GM18861 (cell line): ENCODE data around the gene ELMO1.

Experiments used
- ATAC-seq: cut with Tn5 transposase; IDR thresholded peaks from one replicate; pipeline ENCODE4 v1.9.1; 2021; ENCODE audit not compliant: unreplicated experiment

ELMO1 gene

DNA sequence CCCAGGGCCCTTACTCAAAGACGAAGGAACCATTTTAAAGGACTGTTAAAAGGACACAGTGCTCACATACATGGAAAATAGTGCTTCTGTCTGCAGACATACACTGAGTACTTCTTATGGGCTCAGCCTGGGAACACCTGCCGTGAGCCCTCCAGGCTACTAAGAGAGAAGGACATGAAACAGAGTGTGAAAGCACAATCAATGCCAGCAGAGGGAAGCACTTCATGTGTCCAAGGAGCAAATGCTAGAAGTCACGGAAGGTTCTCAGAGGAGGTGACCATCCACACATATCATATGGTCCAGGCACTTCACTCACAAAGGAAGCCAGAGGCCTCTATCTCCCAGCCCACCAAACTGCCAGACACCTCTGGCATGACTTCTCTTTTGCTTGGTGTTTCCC, 15.5 kb downstream of the ELMO1 start:
- no peak for ATAC-seq

DNA sequence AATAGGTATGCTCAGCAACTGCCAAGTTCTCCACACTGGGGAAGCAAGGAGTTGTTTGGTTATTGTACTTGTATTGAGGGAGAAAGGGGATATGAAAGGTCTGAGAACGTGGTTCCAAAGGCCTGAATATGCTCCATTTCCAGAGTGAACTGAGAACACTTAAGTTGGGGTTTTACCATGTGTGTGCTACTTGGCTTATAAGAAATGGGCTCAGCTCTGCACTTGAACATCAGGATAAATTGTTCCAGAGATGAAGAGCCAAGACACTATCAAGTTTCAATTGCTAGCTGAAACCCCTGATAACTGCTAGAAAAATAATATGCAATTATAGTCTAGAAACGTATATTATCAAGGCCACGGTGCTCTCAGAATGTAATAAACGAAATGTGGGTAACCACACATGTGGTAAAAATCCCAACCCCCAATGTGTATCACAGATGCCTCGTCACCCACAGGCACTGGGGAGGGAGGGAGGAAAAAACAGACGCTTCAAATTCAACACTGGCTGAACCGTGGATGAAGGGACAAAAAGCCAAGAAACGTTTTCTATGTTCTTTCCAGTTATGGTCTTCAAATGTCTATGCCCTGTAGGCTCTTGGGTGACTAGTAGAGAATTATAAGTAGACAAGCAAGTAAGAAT, 16.3 kb downstream of the ELMO1 start:
- no peak for ATAC-seq

DNA sequence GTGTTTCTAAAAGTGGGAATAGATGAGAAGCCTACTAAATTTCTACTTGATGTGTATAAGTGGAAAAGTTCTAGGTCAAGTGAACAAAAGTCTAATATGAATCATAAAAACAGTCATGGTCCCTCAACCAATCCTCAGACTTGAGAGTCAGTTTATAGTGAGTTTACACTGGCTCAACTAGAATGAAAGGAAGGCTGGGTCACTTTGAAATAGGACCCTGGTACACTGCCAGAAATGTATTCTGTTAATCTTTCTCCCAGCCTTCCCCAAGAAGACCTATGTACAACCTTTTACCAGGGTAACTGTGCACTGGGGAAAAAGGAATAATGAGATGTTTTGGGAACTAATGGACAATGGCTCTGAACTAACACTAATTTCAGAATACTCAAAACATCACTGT, 17.3 kb downstream of the ELMO1 start:
- no peak for ATAC-seq

DNA sequence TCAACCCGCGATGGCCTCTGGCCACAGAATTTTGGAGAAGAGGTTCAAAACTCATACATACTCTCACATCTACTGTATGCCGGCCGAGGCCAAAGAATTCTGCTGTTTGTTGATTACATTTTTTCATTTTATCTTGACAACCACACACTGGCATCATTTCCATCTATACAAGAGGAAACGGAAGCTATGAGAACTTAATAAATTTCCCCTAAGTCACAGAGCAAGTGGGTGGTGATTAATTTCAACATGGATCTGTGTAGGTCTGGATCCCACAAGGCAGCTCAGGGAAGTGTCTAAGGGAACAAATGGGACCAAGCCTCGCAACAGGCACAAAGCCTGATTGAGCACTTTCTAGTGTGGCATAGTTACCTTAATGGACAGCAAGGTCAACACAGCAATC, 18.0 kb downstream of the ELMO1 start:
- ATAC-seq: no peak

GRCh38 chr7:37430171-37430570, 18.5 kb downstream of the ELMO1 start:
- no peak for ATAC-seq

DNA sequence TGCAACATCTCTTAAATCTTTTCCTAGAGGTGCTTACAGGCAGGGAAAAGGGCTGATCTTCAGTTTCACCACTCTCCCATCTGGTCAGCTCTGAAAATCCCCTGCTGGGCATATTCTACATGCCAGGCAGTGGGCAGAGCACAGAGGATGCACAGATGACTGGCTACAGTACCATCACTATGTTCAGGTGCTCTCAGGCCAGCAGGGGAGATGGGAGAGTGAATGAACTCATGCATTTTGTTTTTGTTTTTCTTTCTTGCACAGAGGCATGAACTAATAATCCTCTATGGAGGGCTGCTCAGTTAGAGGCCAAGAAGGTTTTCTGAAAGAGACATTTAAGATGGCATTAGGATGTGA, 19.3 kb downstream of the ELMO1 start:
- ATAC-seq: no peak

GRCh38 chr7:37428681-37429434, 19.8 kb downstream of the ELMO1 start:
- ATAC-seq: no peak

GRCh38 chr7:37427276-37427940, 21.3 kb downstream of the ELMO1 start:
- ATAC-seq: no peak

GRCh38 chr7:37425498-37425897, 23.2 kb downstream of the ELMO1 start:
- no peak for ATAC-seq

DNA sequence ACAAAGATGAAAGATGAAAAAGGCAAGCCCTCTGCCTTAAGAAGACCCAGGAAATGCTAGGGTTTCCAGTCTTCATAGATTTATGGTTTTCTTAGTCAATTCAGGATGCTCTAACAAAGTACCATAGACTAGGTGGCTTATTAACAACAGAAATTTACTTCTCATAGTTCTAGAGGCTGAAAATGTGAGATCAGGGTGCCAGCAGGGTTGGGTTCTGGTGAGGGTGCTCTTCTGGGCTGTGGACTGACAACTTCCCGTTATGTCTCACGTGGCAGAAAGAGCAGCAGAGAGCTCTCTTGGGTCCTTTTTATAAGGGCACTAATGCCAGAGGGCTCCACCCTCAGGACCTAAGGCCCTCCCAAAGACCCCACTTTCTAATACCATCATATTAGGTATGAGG, 23.7 kb downstream of the ELMO1 start:
- ATAC-seq: no peak

- ATAC-seq: no peak
Measured at GRCh38 chr7:37424521-37424920, 24.1 kb downstream of the ELMO1 start.

GRCh38 chr7:37421861-37422500, 26.7 kb downstream of the ELMO1 start:
- ATAC-seq: no peak

- no peak for ATAC-seq
Measured at GRCh38 chr7:37420946-37421695, 27.5 kb downstream of the ELMO1 start.

DNA sequence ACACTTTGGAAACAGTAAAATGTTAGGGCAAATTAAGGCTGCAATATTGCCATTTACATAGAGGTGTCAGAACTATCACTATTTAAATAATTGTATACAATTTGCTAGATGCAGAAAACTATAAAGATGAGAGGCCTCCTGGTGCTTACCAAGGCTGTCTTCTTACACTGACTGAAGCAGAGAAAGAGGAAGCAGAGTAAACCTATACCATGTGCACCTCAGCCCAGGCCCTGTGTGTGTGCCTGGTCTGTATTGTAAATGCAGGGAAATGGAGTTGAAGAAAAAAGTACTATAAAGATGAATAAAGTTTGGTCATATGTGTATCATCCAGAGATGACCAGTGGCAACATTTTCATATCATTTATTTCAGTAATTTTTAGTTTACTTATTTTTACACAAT, 29.2 kb downstream of the ELMO1 start:
- ATAC-seq: no peak

DNA sequence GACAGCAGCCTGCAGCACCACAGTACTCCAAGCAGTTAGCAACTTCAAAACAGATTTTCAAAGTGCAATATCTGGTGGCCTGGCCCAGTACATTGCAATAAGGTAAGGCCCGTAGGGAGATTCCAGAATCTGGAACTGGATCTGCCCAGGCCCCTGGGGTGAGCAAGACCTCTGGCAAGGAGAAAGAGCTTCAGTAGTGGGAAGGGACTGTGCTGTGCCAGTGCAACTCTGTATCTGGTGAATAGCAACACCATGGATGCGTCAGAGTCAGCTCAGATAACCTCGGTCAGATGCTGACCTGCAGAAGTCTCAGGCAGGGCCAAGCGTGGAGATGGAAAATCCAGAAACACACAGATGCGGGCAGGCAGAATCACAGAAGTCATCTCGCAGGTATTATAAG, 30.3 kb downstream of the ELMO1 start:
- ATAC-seq: no peak

- ATAC-seq: no peak
Measured at GRCh38 chr7:37417107-37417474, 31.6 kb downstream of the ELMO1 start.

DNA sequence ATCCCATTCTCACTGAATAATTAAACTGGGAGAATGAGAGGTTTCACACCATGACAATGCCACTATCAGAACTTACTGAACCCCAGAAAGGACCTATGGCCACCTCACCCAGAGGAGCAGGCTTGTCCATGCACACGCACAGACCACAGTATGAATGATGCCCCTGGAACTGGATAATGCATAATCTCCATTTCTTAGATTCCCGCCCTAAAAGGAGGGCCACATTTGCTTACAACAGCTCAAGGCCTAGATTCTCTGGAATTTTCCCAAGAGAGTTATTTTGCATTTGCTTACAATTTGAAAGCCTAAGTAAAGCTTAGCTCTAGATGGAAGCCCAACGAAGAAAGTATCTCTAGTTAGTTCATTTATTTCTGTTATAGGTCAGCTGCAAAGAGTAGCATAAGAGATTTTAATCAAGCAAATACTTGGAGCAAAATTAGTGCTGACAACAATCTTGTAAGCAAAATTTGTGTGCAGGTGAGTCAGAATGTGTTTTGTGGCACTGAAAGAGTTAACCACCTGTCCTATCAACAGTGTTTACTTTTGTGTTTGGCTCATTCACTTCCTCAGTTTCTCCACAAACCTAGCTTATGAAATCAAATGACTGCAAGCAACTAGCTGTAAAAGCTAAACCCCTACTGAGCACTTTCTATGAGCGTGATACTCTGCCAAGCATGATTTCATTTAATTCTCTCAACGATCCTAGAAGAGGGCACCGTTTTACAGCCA, 32.1 kb downstream of the ELMO1 start:
- ATAC-seq: no peak

- no peak for ATAC-seq
Measured at GRCh38 chr7:37415629-37416028, 33.0 kb downstream of the ELMO1 start.

DNA sequence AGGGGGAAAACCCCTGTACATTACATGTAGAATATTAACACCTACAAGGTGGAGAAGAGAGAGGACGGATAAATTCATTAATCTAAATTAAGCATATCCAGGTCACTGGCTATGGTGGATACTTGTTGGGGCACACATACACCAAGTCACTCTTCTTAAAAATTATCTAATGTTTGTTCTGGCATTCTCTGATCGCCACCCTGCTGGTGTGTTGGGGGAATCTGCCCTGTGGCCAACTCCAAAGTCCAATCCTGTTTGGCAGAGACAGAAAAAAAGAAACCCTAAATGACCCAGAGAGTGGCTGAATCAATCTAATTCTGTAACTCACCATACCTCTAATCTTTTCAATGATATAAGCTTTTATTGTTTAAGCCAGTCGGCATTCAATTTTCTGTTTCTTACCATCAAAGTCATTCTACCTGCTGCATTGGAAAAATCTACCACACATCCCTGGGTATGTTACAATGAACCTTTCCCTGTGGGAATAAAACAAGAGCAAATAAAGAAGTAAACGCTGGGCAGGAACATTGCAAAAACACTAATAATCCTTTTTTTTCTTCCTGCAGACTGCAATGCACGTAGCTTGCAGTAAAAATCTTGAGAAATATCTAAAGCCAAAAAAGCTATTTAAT, 34.2 kb downstream of the ELMO1 start:
- ATAC-seq: no peak

DNA sequence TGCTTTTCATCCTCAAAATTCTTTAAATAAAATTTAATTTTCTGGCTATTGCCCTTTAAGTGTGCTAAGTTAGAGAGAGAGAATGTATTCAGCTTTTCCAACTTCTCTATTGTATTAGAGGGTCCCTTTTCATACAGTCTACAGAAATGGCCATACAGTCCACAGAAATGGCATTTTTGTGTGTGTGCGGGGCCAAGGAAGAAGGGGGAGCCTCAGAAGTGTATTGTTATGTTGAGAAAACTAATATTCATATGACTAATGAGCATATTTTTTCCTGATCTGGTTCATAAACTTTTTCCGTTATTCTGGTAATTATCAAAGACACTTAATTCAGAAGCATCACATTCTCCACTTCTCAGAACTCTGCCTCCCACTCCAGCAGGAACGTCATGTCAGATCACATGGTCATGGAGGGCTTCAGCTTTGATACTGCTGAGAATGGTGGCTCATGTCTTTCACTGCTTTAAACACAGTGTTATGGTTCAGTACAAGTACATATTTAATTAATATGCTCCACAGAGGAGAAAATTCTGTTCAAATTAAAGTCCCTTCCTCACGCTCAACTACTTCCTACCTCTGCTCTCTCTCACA, 37.1 kb downstream of the ELMO1 start:
- ATAC-seq: no peak
